ENCODE measurements around the gene TSHZ1.

TSHZ1 gene

GRCh38 chr18:75219745-75220375, 9.3 kb downstream of the TSHZ1 start:
- ChIA-PET POLR2A (ENCODE audit: low non-redundant PET) (no interaction called here), CTCF (no interaction called here)
- no peak overlapping the region for H3K27ac ChIP-seq
- no peak for DNase-seq (ENCODE audit: low spot score)
- TF ChIP-seq, protein P1, sequence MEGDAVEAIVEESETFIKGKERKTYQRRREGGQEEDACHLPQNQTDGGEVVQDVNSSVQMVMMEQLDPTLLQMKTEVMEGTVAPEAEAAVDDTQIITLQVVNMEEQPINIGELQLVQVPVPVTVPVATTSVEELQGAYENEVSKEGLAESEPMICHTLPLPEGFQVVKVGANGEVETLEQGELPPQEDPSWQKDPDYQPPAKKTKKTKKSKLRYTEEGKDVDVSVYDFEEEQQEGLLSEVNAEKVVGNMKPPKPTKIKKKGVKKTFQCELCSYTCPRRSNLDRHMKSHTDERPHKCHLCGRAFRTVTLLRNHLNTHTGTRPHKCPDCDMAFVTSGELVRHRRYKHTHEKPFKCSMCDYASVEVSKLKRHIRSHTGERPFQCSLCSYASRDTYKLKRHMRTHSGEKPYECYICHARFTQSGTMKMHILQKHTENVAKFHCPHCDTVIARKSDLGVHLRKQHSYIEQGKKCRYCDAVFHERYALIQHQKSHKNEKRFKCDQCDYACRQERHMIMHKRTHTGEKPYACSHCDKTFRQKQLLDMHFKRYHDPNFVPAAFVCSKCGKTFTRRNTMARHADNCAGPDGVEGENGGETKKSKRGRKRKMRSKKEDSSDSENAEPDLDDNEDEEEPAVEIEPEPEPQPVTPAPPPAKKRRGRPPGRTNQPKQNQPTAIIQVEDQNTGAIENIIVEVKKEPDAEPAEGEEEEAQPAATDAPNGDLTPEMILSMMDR (conservative IDR thresholded peaks at IDR 0.05; ENCODE audit: low read depth) = no peak

- no peak for DNase-seq (ENCODE audit: low spot score)
- POLR2A ChIA-PET (ENCODE audit: low non-redundant PET) = no interaction called here
- TF ChIP-seq, protein P1 (conservative IDR thresholded peaks at IDR 0.05; ENCODE audit: low read depth) = no peak
- H3K27ac ChIP-seq = no peak overlapping the region
- CTCF ChIA-PET = interaction anchor here (0.7 kb wide), 1 partner anchor 17 kb away, joined by 4 read pairs; no protein-coding TSS in a partner anchor
Measured at GRCh38 chr18:75220551-75221355, 10.2 kb downstream of the TSHZ1 start.

DNA sequence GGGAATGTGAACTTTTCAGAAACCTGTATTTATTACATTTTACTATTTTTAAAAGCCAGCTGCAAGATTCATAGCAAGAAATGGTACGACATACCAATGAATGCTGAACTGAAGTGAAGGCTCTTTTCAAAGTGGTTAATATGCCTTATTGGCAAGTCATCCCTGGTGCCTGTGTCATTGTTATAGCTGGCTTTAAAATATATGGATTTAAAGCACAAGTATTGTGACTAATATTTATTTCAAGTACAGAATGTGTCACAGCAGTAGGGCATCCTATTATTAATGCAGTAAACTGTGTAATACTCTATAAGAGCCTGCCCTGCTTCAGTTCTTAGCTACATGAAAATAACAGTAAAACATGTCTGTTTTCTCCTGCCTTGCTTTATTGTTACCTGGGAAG, 10.8 kb downstream of the TSHZ1 start:
- DNase-seq (ENCODE audit: low spot score) = no peak
- POLR2A ChIA-PET (ENCODE audit: low non-redundant PET) = no interaction called here
- CTCF ChIA-PET = interaction anchor here (0.7 kb wide), 1 partner anchor 16 kb away, joined by 4 read pairs; no protein-coding TSS in a partner anchor
- TF ChIP-seq, protein P1 (conservative IDR thresholded peaks at IDR 0.05; ENCODE audit: low read depth) = no peak
- no peak overlapping the region for H3K27ac ChIP-seq

- TF ChIP-seq, protein P1 (conservative IDR thresholded peaks at IDR 0.05; ENCODE audit: low read depth) = no peak
- CTCF ChIA-PET = no interaction called here
- no peak for DNase-seq (ENCODE audit: low spot score)
- H3K27ac ChIP-seq = no peak overlapping the region
- POLR2A ChIA-PET (ENCODE audit: low non-redundant PET) = no interaction called here
Measured at GRCh38 chr18:75221897-75222296, 11.3 kb downstream of the TSHZ1 start.

DNA sequence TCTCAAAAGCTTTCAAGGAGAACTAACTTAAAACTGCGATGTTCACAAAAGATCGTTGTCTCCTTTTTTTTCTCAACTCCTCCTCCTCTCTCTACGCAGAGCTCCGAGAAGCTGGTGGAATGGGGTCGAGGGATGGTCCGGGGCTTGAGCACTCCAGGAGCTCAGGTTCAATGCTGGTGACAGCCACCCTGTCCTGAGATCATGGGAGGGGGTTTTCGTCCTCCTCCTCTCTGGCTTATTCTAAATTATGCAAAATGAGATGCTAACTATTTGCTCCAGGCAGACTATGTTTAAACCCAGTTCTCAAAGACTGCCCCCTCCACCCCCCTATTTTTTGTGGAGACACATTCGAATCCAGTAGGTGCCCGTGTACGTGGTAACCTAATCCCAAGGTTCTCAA, 11.8 kb downstream of the TSHZ1 start:
- CTCF ChIA-PET = no interaction called here
- POLR2A ChIA-PET (ENCODE audit: low non-redundant PET) = no interaction called here
- TF ChIP-seq, protein P1 (conservative IDR thresholded peaks at IDR 0.05; ENCODE audit: low read depth) = no peak
- no peak for DNase-seq (ENCODE audit: low spot score)
- H3K27ac ChIP-seq = no peak overlapping the region

DNA sequence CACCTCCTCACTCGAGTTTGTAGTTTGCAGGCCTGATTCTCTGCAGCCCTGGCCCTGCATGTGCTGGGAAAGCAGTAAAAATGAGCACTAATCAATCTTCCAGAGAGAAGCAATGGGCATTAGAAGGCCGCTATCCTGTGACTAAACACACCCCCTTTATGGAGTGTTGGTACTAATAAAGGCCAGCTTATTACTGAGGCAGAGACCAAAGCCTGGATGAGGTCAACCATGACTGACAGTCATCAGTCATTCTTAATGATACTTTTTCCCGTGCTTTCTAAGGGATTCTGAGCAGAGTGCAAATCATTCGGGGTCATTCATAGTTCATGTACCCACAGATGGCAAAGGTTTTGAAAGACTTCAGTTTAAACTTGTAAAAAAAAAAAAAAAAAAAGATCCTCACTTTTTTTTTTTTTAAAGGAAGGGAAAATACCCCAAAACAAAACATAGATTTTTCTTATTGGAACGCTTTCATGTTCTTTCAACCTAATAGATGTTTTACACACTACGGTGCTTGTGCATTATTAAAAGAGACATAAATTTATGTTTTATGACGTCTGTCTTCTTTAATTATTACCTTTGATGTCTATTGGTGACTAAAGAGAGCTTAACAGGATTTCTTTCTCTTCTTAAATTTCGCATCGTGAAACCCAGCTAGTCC, 13.2 kb downstream of the TSHZ1 start:
- POLR2A ChIA-PET (ENCODE audit: low non-redundant PET) = no interaction called here
- no peak for DNase-seq (ENCODE audit: low spot score)
- no peak overlapping the region for H3K27ac ChIP-seq
- TF ChIP-seq, protein P1 (conservative IDR thresholded peaks at IDR 0.05; ENCODE audit: low read depth) = no peak
- CTCF ChIA-PET = no interaction called here
